ENCODE results near the gene SALL3.

GRCh38 chr18:78971511-78972245 is 7.9 kb upstream of the SALL3 start:
- no peak for TF ChIP-seq CTCF (IDR thresholded peaks at IDR 0.05; ENCODE audit: low read length)
- TF ChIP-seq EZH2phosphoT487 (IDR thresholded peaks at IDR 0.05; ENCODE audit: low read length), result no peak
